Left hindlimb (tissue), 1 donor: Measurements from ENCODE around the gene SBDS.
"Not testable (repeated sequence)": the region's sequence is repeated elsewhere in the genome, so short reads cannot be mapped to it uniquely, and the experiment has no call there.

Experiments
- DNase-seq: peaks from one replicate; pipeline ENCODE4 v3.0.0-alpha.2; 2018

SBDS gene

DNA sequence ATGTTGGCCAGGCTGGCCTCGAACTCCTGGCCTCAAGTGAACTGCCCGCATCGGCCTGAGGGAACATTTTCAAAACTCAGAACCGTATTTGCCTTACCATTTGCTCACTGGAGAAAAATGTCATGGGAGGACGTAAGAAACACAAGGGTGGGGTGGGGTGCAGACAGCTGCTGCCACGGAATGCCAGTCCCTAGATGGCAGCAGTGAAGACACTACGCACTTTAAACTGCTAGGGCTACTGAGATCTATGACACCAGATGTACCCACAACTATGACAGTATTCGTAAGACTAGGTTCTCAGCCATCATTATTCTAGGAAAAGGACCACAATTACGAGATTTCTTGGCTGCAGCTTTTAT, 716 bp downstream of the SBDS start:
- DNase-seq = peak; percentile 68

- DNase-seq = not testable (repeated sequence)
These were observed 1.3 kb downstream of the SBDS start for GRCh38 chr7:66994051-66994450.

GRCh38 chr7:66989552-66989951, 5.8 kb downstream of the SBDS start:
- DNase-seq = not testable (repeated sequence)

DNA sequence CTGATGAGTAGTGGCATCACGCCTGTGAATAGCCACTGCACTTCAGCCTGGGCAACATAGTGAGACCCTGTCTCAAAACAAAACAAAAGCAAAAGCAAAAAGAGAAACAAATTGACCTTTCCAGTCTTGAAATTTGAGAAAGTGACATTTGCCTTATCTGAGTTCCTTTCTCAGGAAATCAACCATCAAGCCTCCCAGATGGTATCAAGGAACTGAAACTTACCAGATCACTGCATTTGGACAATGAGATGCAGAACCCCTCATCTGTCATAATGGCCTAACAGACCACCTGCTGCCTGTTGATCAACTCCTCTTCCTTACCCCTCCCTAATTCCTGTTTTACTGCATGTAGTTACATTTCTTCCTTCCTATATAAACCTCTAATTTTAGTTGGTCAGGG, 15.1 kb downstream of the SBDS start:
- DNase-seq = not testable (repeated sequence)

GRCh38 chr7:66979013-66979412, 16.4 kb downstream of the SBDS start:
- DNase-seq = not testable (repeated sequence)

GRCh38 chr7:66978312-66978711, 17.1 kb downstream of the SBDS start:
- not testable (repeated sequence) for DNase-seq

GRCh38 chr7:66974986-66975590, 20.3 kb downstream of the SBDS start:
- no peak for DNase-seq

- no peak for DNase-seq
These were observed 25.1 kb downstream of the SBDS start for GRCh38 chr7:66970310-66970709.

- not testable (repeated sequence) for DNase-seq
These were observed 26.4 kb downstream of the SBDS start for GRCh38 chr7:66969001-66969400.

DNA sequence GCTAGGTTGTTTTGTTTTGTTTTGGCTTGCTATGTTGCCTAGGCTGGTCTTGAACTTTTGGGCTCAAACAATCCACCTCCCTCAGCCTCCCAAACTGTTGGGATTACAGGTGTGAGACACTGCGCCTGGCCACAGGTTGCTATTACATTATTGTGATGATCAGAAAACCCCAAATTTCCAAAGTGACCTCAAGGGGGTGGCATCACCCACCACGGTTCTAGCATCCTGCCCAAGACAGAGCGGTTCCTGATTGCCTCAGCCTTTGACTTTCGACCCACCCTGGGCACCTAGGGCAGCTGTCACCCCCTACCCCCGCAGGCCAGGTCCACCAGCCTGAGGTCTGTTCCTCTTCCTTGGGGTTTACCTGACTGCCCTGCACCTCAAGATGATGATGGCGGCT, 28.4 kb downstream of the SBDS start:
- DNase-seq = no peak

DNA sequence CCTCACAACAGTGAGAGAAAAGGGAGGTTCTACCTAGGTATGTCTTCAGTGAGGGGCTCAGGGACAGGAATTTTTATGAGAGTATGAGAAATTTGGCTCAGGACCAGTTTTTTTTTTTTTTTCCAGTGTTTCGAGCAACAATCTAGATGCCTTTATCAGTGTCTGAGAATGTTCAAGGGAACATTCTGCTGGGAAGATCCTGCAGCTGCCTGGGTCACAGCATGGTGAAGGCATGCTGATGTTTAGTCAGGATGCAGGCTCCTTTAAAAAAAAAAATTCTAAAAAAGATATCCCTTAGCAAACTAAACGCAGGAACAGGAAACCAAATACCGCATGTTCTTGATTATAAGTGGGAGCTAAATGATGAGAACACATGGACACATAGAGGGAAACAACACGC, 31.0 kb downstream of the SBDS start:
- DNase-seq = no peak

- DNase-seq = no peak
These were observed 34.3 kb downstream of the SBDS start for GRCh38 chr7:66961096-66961495.

GRCh38 chr7:66960192-66960591, 35.2 kb downstream of the SBDS start:
- no peak for DNase-seq

- DNase-seq = no peak
These were observed 36.6 kb downstream of the SBDS start for GRCh38 chr7:66958538-66959350.

DNA sequence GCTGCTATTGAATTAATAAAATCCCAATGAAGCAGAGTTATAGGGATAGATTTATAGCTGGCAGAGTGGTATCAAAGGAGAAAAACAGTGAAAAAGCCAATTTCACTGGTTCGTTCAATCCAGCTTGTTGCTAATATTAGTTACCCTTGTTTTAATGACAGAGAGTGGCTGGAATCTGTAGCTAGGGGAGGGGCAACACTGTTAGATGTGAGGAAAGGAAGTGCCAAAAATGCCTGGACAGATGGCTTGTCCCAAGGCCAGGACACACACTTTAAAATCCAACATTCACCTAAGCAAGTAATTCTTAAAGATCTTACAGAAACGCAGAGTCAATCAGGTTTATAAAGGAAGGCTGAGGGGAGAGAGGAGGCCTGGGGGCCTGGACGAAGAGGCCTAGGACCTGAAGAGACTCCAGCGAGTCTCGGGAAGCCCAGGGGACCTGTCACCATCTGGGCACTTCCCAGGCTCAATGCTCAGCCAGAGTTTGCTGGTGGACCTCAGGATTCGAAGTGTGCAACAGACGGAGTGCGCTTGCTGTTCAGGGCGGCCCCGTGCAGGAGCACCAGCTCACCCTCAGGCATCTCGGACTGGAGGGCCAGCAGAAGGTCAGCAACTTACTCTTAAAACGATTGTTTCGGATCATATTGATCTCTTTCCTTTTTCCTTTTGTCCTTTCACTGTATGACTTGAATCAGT, 37.6 kb downstream of the SBDS start:
- no peak for DNase-seq

DNA sequence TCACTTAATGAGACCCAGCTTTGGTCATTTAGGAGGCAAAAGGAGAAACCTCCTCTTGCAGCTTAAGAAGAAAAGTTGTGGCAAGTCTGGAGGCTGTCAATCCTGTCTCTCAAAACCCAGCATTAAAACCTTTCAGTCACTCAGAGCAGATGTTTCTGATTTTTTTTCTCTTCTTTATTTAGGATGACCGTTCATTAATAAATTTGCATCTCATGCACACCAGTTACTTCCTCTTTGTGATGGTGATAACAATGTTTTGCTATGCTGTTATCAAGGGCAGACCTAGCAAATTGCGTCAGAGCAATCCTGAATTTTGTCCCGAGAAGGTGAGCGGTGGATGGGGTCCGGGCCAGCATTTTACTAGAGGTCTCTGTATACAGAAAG, 42.4 kb downstream of the SBDS start:
- DNase-seq = no peak

- no peak for DNase-seq
These were observed 42.9 kb downstream of the SBDS start for GRCh38 chr7:66952343-66953043.

DNA sequence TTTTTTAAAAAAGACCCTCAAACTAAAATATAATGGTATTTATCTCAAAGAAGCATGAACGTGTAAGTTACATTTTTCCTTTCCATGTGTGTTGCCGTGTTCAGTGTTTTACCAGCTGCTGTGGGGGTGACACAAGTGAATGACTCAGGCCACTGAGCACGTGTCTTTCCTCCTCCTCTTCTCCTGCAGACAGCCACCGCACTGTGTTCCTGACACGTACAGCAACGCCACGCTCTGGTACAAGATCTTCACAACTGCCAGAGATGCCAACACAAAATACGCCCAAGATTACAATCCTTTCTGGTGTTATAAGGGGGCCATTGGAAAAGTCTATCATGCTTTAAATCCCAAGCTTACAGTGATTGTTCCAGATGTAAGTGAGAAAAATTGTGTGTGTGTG, 44.6 kb downstream of the SBDS start:
- DNase-seq = no peak

DNA sequence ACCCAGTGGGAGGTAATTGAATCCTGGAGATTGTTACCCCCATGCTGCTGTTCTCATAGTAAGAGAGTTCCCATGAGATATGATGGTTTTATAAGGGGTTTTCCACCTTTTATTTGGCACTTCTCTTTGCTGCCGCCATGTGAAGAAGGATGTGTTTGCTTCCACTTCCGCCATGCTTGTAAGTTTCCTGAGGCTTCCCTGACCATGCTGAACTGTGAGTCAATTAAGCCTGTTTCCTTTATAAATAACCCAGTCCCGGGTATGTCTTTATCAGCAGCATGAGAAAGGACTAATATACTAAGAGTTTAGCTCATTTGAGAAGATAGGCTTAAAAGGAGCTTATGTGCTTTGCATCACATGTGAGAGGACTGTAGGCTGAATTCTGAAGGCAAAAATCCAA, 45.1 kb downstream of the SBDS start:
- DNase-seq = no peak

- no peak for DNase-seq
These were observed 46.8 kb downstream of the SBDS start for GRCh38 chr7:66948480-66949109.

DNA sequence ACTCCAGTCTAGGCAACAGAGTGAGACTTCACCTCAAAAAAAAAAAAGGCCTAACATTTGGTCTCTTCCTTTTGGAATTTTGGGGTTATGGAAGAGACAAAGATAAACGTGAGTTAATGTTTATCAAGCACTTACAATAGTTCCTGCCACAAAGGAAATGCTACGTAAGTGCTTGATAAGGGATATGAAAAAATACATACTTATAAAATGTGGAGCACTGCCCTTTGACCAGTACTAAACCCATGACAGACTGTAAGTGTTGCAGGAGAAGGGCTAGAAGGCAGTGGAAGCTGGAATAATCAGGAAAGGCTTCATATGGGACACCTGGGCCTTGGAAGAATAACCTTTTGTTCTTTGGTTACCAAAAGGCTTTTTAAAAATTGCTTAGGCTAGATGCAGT, 48.8 kb downstream of the SBDS start:
- DNase-seq = no peak

DNA sequence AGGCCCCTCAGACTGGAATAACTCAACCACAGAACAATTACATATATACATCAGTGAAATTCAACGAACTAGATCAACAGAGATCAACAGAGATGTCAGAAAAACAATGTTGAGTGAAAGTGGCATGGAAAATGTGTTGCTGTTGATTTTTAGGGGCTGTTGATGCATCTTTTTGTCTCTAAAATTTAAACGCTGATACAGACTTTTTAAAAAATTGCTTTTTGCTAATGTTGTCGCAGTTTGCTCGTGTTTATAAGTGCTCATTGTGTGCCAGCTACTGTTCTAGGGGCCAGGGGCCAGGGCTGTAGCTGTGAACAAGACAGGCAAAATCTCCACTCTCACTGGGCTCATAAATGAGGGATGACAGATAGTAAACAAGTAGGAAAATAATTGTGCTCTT, 56.1 kb downstream of the SBDS start:
- DNase-seq = no peak

GRCh38 chr7:66937940-66938339, 57.4 kb downstream of the SBDS start:
- DNase-seq = no peak
